Medulla oblongata (tissue), 1 donor: ENCODE results near the gene RPLP2.

Experiments
- DNase-seq: peaks from one replicate; pipeline ENCODE4 v3.0.0-alpha.2; 2015; ENCODE audit errors: extremely low spot score

RPLP2 gene

GRCh38 chr11:834371-835316 lies 24.9 kb downstream of the RPLP2 start:
- peak; percentile 43 for DNase-seq

DNA sequence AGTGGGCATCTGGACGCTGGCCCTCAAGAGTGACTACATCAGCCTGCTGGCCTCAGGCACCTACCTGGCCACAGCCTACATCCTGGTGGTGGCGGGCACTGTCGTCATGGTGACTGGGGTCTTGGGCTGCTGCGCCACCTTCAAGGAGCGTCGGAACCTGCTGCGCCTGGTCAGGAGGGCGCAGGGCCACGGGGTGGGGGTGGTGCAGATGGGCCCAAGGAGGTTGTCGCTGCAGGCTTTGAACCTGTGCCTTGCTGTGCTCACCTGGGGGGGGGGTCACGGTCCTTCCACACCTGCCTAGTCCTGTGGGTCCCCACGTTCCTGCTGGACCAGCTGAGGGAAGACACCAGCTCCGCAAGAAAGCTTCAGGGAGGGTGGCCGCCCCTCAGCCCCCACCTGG lies 26.5 kb downstream of the RPLP2 start:
- no peak for DNase-seq

DNA sequence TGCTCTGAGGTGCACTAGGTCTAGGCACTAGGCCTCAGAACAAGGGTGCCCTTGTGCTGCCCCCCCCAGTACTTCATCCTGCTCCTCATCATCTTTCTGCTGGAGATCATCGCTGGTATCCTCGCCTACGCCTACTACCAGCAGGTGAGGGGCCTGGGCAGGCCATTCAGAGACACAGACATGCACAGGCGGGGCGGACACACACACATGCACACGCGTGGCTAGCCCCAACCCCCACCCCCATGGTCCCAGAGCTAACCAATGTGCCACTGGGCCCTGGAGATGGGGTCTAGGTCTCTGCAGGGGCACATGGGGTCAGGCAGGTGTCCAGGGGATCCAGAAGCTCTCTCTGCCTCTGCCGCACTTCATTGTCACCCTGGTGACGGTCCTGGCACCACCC lies 26.9 kb downstream of the RPLP2 start:
- DNase-seq = no peak

DNA sequence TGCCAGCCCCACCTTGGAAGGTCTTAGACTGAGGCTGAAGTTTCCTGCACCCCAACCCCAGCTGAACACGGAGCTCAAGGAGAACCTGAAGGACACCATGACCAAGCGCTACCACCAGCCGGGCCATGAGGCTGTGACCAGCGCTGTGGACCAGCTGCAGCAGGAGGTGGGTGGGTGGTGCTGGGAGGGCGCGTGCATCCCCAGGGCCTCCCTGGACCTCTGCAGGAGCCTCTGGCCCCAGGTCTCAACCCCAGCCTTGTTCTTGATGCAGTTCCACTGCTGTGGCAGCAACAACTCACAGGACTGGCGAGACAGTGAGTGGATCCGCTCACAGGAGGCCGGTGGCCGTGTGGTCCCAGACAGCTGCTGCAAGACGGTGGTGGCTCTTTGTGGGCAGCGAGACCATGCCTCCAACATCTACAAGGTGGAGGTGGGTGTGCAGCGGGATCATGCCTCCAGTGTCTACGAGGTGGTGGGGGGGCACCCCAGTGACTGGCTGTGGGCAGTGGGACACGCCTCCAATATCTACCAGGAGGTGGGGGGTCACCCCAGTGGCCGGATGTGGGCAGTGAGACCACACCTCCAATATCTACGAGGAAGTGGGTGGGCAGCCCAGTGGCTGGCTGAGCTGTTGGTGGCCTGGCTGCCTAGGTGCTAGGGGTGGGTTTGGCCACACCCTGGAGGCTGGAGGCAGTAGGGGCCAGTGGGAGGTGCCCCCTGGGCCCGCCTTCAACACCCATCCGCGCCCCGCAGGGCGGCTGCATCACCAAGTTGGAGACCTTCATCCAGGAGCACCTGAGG lies 27.6 kb downstream of the RPLP2 start:
- no peak for DNase-seq

DNA sequence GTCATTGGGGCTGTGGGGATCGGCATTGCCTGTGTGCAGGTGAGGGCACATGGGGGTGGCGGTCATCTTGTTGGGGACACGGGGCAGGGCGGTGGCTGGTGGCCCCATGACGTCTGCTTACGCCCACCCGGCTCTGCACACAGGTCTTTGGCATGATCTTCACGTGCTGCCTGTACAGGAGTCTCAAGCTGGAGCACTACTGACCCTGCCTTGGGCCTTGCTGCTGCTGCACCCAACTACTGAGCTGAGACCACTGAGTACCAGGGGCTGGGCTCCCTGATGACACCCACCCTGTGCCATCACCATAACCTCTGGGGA lies 28.2 kb downstream of the RPLP2 start:
- DNase-seq = no peak

DNA sequence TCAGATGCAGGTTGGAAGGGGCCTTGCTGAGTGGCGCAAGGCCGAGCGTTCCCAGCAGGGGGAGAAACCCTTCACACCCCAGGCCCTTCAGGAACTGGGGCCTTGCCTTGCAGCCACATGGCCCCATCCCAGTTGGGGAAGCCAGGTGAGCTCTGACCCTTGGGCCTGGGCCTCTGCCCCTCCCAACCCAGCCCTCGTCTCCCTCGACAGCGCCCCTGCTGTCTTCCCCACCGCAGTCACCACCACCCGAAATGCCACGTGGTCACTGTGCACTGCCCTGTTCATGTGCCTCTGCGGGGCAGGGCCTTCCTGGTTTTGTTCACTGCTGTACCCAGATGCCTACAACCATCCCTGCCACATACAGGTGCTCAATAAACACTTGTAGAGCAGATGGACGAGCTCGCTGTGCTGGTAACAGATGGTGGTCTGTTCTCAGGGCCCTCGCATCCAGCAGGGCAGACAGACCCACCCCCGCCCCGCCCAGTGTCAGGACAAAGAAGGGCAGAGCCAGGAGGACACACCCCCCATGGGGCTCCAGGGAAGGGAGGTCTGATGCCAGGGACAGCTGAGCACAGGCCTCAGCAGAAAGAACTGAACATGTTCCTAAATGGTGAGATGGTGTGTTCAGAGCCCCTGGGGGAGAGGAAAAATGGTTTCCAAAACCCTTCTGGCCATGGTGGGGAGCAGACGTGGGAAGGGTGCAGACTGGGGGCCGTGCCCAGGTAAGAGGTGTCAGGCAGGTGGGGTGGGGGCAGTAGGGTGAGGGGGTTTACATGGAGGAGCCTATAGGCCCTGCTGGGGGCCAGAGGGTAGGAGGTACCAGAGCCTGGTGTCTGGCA lies 28.9 kb downstream of the RPLP2 start:
- DNase-seq = no peak

DNA sequence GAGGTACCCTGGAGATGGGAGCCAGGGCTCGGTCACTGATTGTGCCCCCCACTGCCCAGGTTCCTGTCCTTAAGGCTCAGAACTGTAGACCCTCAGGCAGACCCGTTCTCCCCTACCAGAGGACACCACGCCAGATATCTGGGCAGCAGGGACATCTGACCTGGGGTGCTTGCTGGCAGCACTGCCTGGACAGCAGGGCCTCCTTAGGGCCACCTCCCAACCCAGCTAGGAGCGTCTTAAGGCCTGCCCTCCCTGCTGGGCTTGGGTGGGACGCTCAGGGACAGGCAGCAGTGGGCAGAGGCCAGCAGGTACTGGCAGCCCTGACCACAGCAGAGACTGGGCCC lies 29.5 kb downstream of the RPLP2 start:
- no peak for DNase-seq

DNA sequence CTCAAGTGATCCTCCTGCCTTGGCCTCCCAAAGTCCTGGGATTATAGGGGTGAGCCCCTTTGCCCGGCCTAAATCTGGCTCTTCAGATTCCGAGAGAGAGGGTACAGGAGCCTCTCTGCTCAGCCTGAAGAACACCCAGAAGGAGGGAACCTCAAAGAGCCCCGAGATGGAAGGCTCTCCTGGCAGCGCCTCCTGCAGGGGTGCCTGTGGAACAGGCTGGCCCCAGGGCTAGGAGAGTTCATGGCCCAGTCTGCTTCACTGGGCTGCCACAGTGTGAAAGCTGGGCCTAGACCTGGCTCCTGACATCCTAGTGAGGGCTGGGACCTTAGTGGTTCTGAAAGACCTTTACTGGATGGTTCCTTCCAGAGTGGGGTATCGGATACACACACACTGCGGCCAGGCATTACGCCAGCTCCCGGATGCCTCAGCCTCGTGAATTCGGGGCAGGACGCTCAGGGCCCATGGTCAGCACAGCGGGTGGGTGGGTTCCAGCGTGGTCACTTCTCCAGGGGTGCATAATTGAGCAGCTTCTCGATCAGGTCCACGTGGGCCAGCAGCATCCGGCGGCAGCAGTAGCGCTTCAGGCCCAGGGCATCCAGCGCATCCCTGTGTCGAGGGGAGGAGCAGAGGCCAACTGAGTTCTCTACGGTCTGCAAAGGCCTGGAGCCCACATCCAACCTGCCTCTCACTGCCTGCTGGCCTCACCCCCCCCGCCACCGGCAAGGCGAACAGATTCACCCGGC lies 30.3 kb downstream of the RPLP2 start:
- no peak for DNase-seq

DNA sequence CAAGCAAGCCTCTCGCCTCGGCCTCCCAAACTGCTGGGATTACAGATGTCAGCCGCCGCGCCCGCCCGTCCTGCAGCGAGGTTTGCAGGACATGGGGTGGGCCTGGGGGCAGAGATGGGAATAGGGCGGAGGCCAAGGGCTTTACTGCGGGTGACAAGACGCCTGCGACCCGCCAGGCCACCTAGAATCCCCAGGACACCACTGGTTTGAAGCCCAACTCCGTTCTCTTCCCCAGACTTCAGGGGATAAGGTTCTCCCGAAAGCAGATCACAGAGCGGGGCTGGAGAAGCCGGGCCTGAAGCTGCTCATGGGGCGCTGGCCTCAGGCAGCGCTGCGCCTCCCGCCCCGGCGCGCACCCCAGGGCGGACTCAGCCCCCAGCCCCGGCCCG lies 32.2 kb downstream of the RPLP2 start:
- no peak for DNase-seq

DNA sequence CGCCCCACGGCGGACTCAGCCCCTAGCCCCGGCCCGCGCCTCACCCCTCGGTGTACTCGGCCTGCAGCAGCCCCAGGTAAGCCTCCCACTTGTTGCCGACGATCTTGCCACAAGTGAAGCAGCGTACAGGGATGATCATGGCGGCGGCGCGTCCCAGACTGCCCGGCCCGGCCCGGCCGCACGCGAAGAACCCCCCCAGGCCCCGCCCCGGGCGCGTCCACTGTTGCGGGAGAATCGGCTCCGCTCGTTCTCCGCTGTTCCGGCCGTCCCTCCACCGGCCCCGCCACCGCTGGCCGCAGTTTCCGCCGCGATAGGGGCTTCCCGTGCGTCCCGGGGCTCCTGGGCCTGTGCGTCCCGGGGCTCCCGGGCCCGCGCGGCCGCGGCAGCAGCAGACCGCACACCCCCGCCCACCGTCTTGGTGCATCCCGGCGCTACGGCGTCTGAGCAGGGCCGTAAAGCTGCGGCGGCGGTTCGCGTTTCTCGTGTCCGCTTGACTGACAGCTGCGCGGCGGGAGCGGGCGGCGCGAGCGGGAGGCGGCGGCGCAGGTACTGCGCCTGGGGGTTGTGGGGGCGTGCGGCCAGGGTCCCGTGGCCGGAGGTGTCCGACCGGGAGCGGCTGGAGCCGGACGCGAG lies 32.7 kb downstream of the RPLP2 start, which contains the start of the genes POLR2L and TSPAN4:
Gene POLR2L (minus strand): TSS at position 160 of the 633 bp plus-strand sequence. CDS start 21 bp downstream, at position 139.
Gene TSPAN4 (plus strand): TSS at position 483 of the 633 bp plus-strand sequence. CDS start 7,453 bp downstream, outside the sequence.
- DNase-seq = peak; percentile 81

DNA sequence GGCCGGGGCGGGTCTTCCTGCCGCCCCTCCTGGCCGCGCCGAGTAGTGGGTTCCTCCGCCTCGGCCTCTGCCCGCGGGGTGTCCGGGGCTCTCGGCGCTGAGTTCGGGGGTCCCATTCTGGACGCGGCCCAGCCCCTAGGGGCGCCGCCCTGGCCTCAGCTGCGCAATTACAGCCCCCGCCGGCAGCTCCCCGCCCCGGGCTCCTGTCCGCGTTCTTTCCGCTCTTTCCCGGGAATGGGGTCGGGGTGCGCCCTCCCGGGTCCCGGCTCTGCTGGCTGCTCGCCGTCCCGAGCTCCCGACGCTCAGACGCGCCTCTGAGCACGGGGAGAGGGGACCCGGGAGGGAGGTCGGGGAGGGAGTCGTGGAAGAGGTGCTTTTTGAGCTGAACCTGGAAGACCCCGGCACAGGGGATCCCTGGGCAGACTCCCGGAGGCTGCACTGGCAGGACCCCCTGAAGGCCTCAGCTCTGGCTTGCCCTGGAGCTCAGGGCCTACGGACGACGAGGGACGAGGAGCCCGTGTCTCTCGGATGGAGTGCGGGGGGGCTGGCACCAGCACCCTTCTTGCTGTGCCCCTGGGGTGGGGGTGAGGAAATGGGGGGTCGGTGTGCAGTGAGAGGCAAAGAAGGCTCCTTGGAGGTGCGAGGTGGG lies 33.4 kb downstream of the RPLP2 start:
- no peak for DNase-seq

DNA sequence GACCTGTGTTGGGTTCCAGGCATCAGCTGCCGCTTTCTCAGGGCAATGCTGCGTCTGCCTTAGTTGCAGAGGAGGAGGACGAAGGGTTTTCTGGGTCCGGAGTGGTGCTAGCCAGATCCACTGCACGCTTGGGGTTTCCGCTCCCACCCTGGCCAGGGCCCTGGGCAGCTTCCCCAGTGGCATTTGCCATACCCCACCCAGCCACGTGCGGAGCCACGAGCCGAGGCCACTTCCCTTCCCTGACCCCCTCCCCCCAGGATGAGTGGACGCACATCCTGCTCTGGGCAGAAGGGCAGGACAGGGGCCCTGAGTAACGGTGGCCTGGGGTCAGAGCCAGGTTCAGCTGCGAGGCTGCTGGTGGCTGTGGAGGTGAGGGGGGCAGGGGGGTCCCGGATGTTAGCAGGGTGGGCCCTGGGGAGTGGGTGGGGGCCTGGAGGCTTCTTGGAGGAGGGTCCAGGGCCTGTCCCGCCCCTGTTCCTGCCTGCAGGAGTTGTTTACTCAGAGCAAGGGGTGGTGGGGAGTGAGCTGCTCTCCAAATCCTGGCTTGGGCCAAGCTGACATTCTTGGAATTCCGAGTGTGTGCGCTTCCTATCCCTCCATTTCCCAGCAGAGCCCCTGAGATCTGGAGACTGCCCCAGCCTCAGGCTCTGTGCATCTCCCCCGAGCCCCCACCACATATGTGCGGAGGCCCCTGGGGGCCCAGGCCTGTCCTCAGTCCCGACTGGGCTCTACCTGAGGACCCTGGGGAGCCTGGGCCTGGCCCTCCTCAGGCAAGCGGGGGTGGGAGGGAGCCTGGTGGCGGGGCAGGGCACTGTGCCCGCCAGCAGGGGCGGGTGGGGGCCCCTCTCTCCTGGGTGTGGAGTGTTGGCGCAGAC lies 34.3 kb downstream of the RPLP2 start:
- DNase-seq = peak; percentile 56

DNA sequence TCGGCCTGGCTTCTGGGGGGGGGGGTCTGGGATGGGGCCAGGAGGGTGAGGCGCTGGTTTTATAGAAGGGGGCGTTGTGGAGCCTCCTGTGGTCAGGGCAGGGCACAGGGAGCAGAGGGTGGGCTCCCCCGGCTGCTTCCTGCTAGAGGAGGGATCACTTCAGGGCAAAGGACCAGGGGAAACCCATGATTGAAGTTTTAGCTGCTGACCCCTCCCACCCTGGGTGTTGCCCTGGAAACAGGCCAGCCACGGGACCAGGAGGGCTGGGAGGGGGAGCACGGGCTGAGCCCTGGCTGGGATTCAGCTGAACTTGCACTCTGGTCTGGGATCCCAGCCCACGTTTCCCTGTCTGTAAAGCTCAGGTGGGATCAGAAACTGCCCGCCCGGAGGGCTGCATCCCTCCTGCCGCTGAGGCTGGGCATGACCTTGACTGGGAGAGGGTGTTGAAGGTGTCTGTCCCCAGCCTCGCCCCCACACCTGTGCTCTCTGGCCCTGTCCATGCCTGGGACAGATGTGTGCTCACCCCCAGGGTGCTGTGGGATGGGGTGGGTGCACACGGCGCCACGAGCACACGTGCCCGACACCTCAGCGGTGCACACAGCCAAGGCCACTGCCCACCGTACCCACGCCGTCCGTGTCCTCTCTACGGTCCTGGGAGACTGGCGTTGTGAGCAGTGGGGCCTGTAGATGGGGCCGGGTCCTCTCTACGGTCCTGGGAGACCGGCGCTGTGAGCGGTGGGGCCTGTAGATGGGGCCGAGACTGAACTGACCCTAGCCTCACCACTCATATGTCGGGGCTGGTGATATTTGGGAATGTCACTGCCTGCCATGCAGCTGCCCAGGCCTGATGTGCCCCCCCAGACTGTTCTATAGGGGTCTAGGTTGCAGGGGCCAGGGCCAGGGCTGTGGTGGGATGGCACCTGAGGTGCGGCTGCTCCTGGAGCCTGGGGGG lies 35.2 kb downstream of the RPLP2 start:
- DNase-seq = peak; percentile 68

GRCh38 chr11:845872-846495 lies 36.2 kb downstream of the RPLP2 start:
- DNase-seq = no peak

GRCh38 chr11:846496-847098 lies 36.8 kb downstream of the RPLP2 start:
- no peak for DNase-seq

DNA sequence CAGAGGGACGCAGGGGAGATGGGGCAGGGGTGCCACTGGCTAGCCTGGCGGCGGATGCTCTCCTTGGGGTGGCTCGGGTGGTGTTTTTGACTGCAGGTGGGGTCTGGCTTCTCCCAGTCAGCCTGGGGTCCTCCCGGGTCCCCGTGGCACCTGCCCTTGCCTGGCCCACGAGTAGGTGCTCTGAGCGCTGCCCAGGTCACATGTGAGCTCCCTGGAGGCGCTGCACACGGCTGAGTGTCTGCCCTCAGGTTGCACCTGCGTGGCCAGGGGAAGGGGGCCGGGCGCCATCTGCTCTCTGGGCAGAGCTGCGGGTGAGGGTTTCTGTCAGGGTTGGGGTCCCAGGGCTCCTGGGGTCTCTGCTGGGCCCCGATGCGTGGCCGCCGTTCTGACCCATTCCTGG lies 38.1 kb downstream of the RPLP2 start:
- DNase-seq = no peak

DNA sequence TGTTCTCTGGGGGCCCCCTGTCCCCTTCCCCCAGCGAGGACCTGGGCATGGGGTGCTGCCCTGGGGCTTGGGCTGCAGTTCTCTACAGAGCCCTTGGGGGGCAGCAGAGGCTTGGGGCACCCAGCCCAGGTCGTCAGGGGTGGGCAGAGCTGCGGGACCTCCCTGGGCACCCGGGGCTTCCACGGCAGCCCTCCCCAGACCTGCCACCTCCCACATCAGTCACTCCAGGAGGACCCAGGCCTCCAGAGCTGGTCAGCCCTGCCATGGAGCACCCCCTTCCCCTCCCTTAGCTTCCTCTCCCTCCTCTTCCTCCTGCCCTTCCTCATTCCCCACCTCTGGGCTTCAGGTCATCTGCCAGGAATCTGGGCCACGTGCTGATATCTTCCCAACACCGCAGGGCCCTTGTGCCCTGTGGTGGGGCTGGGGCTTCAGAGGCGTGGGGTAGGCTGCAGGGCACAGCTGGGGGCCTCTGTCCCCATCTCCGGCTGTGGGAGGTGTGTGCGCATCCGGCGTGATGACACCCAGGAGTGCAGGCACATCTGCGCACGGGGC lies 38.7 kb downstream of the RPLP2 start:
- DNase-seq = peak; percentile 27
